H9 (cell line): ENCODE results near the gene SYT7. TPM values are rescaled to one million over a fixed set of nuclear protein-coding genes. Genes with fewer than 3 reads are reported as not detected.

Source experiments
- DNase-seq: peaks from one replicate; pipeline ENCODE4 v3.0.0-alpha.2; 2017
- H2AFZ ChIP-seq: one replicate; pipeline ENCODE4 v1.6.1; 2013; ENCODE audit warnings: mild to moderate bottlenecking, low read length, control low read depth, moderate library complexity
- H2AK5ac ChIP-seq: 2 replicates; pipeline ENCODE4 v1.6.1; 2013; ENCODE audit warnings: low read length, control low read depth, mixed read lengths; ENCODE audit not compliant: insufficient read length
- H2BK120ac ChIP-seq: one replicate; pipeline ENCODE4 v1.6.1; 2013; ENCODE audit warnings: low read depth, mild to moderate bottlenecking, low read length, control low read depth, inconsistent platforms; ENCODE audit not compliant: poor library complexity, severe bottlenecking
- H2BK12ac ChIP-seq: 2 replicates; pipeline ENCODE4 v1.6.1; 2013; ENCODE audit warnings: low read length, control low read depth, mixed read lengths, low read depth; ENCODE audit not compliant: insufficient read length
- H2BK15ac ChIP-seq: 2 replicates; pipeline ENCODE4 v1.6.1; 2013; ENCODE audit warnings: low read depth, low read length, control low read depth
- H2BK20ac ChIP-seq: one replicate; pipeline ENCODE4 v1.6.1; 2013; ENCODE audit warnings: low read depth, mild to moderate bottlenecking, low read length, control low read depth, inconsistent platforms; ENCODE audit not compliant: poor library complexity, severe bottlenecking
- H2BK5ac ChIP-seq: 2 replicates; pipeline ENCODE4 v1.6.1; 2013; ENCODE audit warnings: low read length, control low read depth, mixed read lengths; ENCODE audit not compliant: insufficient read length
- H3K14ac ChIP-seq: 2 replicates; pipeline ENCODE4 v1.6.1; 2013; ENCODE audit warnings: low read length, control low read depth; ENCODE audit not compliant: insufficient read depth
- H3K18ac ChIP-seq: 2 replicates; pipeline ENCODE4 v1.6.1; 2013; ENCODE audit warnings: low read depth, mild to moderate bottlenecking, mixed read lengths, low read length, control low read depth; ENCODE audit not compliant: insufficient read length
- H3K23ac ChIP-seq: 2 replicates; pipeline ENCODE4 v1.6.1; 2013; ENCODE audit warnings: low read length, control low read depth, mixed read lengths, low read depth; ENCODE audit not compliant: insufficient read length
- H3K23me2 ChIP-seq: 2 replicates; pipeline ENCODE4 v1.6.1; 2013; ENCODE audit warnings: low read depth, mild to moderate bottlenecking, mixed read lengths, low read length, control low read depth; ENCODE audit not compliant: insufficient read length, poor library complexity, severe bottlenecking
- H3K27ac ChIP-seq: 2 replicates; pipeline ENCODE4 v1.5.1; 2013; ENCODE audit warnings: low read length, control low read depth, mixed read lengths, low read depth; ENCODE audit not compliant: insufficient read length
- H3K27me3 ChIP-seq: 2 replicates; pipeline ENCODE4 v1.6.1; 2013; ENCODE audit warnings: low read length, control low read depth, inconsistent platforms; ENCODE audit not compliant: insufficient read depth
- H3K4ac ChIP-seq: 2 replicates; pipeline ENCODE4 v1.6.1; 2013; ENCODE audit warnings: low read depth, mild to moderate bottlenecking, control low read depth, inconsistent platforms, low read length, moderate library complexity
- H3K4me1 ChIP-seq: 2 replicates; pipeline ENCODE4 v1.6.1; 2013; ENCODE audit warnings: low read length, control low read depth, inconsistent platforms; ENCODE audit not compliant: insufficient read depth
- H3K4me2 ChIP-seq: 2 replicates; pipeline ENCODE4 v1.6.1; 2013; ENCODE audit warnings: low read length, control low read depth, mixed read lengths; ENCODE audit not compliant: insufficient read length, insufficient read depth
- H3K56ac ChIP-seq: 2 replicates; pipeline ENCODE4 v1.6.1; 2013; ENCODE audit warnings: low read depth, mild to moderate bottlenecking, mixed read lengths, low read length, control low read depth; ENCODE audit not compliant: insufficient read length
- H3K79me1 ChIP-seq: 2 replicates; pipeline ENCODE4 v1.6.1; 2013; ENCODE audit warnings: low read depth, mild to moderate bottlenecking, moderate library complexity, low read length, control low read depth, inconsistent platforms; ENCODE audit not compliant: insufficient read depth, poor library complexity, severe bottlenecking
- H3K79me2 ChIP-seq: 2 replicates; pipeline ENCODE4 v1.6.1; 2013; ENCODE audit warnings: low read length, control low read depth, inconsistent platforms; ENCODE audit not compliant: insufficient read depth
- H3K9ac ChIP-seq: 2 replicates; pipeline ENCODE4 v1.6.1; 2013; ENCODE audit warnings: low read length, control low read depth, mixed read lengths; ENCODE audit not compliant: insufficient read length; ENCODE audit errors: extremely low read depth
- H3K9me3 ChIP-seq: one replicate; pipeline ENCODE4 v1.6.1; 2013; ENCODE audit warnings: low read depth, low read length, inconsistent platforms; ENCODE audit not compliant: control insufficient read depth
- H3T11ph ChIP-seq: one replicate; pipeline ENCODE4 v1.6.1; 2013; ENCODE audit warnings: mild to moderate bottlenecking, low read length, control low read depth, inconsistent platforms
- H4K20me1 ChIP-seq: one replicate; pipeline ENCODE4 v1.6.1; 2013; ENCODE audit not compliant: control insufficient read depth, insufficient read length, insufficient read depth
- H4K5ac ChIP-seq: 2 replicates; pipeline ENCODE4 v1.6.1; 2013; ENCODE audit warnings: low read depth, mild to moderate bottlenecking, mixed read lengths, low read length, control low read depth; ENCODE audit not compliant: insufficient read length
- H4K8ac ChIP-seq: replicated peaks from 2 replicates; pipeline ENCODE4 v1.6.1; 2013; ENCODE audit warnings: low read length, control low read depth, mixed read lengths, low read depth; ENCODE audit not compliant: insufficient read length
- H4K91ac ChIP-seq: 2 replicates; pipeline ENCODE4 v1.6.1; 2013; ENCODE audit warnings: low read depth, mild to moderate bottlenecking, moderate library complexity, mixed read lengths, low read length, control low read depth; ENCODE audit not compliant: insufficient read length
- H3K27ac Mint-ChIP-seq, 3 experiments: 2 replicates in 2 of 3; 3 replicates in 1 of 3; pipeline ENCODE4 v1.8.0; 2020 to 2021; ENCODE audit warnings: mixed read lengths in 3 of 3, mild to moderate bottlenecking in 1 of 3, moderate library complexity in 1 of 3
- H3K27me3 Mint-ChIP-seq: 2 replicates; pipeline ENCODE4 v1.8.0; 2021; ENCODE audit warnings: low read depth, mild to moderate bottlenecking, moderate library complexity, mixed read lengths
- H3K36me3 Mint-ChIP-seq, 3 experiments: 2 replicates in 2 of 3; 3 replicates in 1 of 3; pipeline ENCODE4 v1.8.0; 2020 to 2021; ENCODE audit warnings: low read depth in 3 of 3, mixed read lengths in 3 of 3; ENCODE audit not compliant: insufficient read depth in 1 of 3
- H3K4me1 Mint-ChIP-seq, 2 experiments: 2 replicates each; pipeline ENCODE4 v1.8.0; 2020; ENCODE audit warnings: mixed read lengths in 2 of 2
- H3K4me3 Mint-ChIP-seq, 2 experiments: 2 replicates in 1 of 2; 3 replicates in 1 of 2; pipeline ENCODE4 v1.8.0; 2020 to 2021; ENCODE audit warnings: mild to moderate bottlenecking in 2 of 2, mixed read lengths in 2 of 2, moderate library complexity in 1 of 2
- H3K9me3 Mint-ChIP-seq, 2 experiments: 2 replicates in 1 of 2; 3 replicates in 1 of 2; pipeline ENCODE4 v1.8.0; 2020; ENCODE audit warnings: mild to moderate bottlenecking in 2 of 2, mixed read lengths in 2 of 2, moderate library complexity in 1 of 2
- WGBS: extraction: QIAGEN DNeasy Blood & Tissue Kit; methylation state at CpG from one replicate; pipeline ENCODE4 v1.1.7; 2013; ENCODE audit warnings: missing lambda C conversion rate, low lambda C conversion rate, mixed read lengths; ENCODE audit not compliant: insufficient read length; ENCODE audit errors: extremely low coverage; 5-methylcytosine and 5-hydroxymethylcytosine counted together
- total RNA-seq: library from RNA; stranded (reverse); gene quantifications from 2 replicates; pipeline ENCODE4 v1.2.1, GENCODE V29; 2021
- TF ChIP-seq, protein P1 (sequence below): fragments of 200-600 bp; sonication (generic); conservative IDR thresholded peaks from 3 replicates; pipeline ENCODE4 v1.8.0; 2021; ENCODE audit warnings: antibody characterized with exemption, mild to moderate bottlenecking

The SYT7 gene
- total RNA-seq, 1 experiment from 2014 or later, result 8.8 TPM

DNA sequence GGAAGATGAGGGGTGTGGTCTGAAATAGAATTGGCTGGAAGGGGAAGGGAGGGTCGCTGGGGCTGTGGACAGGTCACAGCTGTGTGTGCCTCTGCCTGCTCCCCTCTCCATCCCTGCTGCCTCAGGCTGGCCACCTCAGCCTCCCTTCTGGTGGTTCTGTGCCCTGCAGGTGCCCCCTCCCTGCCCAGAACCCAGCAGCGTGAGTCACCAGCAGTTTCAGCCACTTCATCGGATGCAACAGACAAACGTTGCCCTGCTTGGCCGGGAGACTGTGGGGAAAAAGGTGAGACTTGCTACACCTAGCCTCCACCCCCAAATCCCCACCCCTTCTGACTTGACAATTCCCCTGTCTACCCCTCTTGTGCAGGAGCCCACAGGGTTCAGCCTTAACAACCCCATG, 94.1 kb downstream of the SYT7 start:
- no peak overlapping the region for H2BK5ac ChIP-seq
- H3K23me2 ChIP-seq, result no peaks in the 10 kb centered on the region
- no peak overlapping the region for H3K14ac ChIP-seq
- H3K4me1 ChIP-seq, result peaks cover 3% of the 10 kb centered on the region; the same call in 1 of the 2 replicates
- no peak overlapping the region for H3K9ac ChIP-seq
- no peak overlapping the region for H2AFZ ChIP-seq
- no peak overlapping the region for H2AK5ac ChIP-seq
- no peak overlapping the region for H3K4ac ChIP-seq
- H3K9me3 Mint-ChIP-seq, result no peaks in the 10 kb centered on the region; a peak in 1 of 5 replicates
- H2BK12ac ChIP-seq, result no peak overlapping the region
- H3K79me1 ChIP-seq, result no peaks in the 10 kb centered on the region
- no peaks in the 10 kb centered on the region for H3K27me3 ChIP-seq
- no peak overlapping the region for H2BK20ac ChIP-seq
- no peak for DNase-seq
- no peak overlapping the region for H3K23ac ChIP-seq
- H2BK15ac ChIP-seq, result no peak overlapping the region
- no peaks in the 10 kb centered on the region for H3K79me2 ChIP-seq
- H3K4me2 ChIP-seq, result no peak overlapping the region
- no peak overlapping the region for H3K4me3 Mint-ChIP-seq
- H3K27ac ChIP-seq, result no peak overlapping the region
- peaks cover 32% of the 10 kb centered on the region for H3K27me3 Mint-ChIP-seq
- H2BK120ac ChIP-seq, result no peak overlapping the region
- no peak overlapping the region for H4K91ac ChIP-seq
- H3T11ph ChIP-seq, result no peak overlapping the region
- H4K8ac ChIP-seq, result no peak overlapping the region
- no peak overlapping the region for H3K27ac Mint-ChIP-seq
- WGBS, result no CpG with 5 or more reads among the region's 5 CpGs
- H4K20me1 ChIP-seq, result peaks cover 4% of the 10 kb centered on the region
- H3K18ac ChIP-seq, result no peak overlapping the region
- peaks cover 31 to 48% of the 10 kb centered on the region in 2 experiments for H3K4me1 Mint-ChIP-seq
- TF ChIP-seq, protein P1, sequence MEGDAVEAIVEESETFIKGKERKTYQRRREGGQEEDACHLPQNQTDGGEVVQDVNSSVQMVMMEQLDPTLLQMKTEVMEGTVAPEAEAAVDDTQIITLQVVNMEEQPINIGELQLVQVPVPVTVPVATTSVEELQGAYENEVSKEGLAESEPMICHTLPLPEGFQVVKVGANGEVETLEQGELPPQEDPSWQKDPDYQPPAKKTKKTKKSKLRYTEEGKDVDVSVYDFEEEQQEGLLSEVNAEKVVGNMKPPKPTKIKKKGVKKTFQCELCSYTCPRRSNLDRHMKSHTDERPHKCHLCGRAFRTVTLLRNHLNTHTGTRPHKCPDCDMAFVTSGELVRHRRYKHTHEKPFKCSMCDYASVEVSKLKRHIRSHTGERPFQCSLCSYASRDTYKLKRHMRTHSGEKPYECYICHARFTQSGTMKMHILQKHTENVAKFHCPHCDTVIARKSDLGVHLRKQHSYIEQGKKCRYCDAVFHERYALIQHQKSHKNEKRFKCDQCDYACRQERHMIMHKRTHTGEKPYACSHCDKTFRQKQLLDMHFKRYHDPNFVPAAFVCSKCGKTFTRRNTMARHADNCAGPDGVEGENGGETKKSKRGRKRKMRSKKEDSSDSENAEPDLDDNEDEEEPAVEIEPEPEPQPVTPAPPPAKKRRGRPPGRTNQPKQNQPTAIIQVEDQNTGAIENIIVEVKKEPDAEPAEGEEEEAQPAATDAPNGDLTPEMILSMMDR, result no peak
- no peak overlapping the region for H4K5ac ChIP-seq
- H3K9me3 ChIP-seq, result no peaks in the 10 kb centered on the region
- peaks cover 3 to 5% (median 4%) of the 10 kb centered on the region in 3 experiments; a peak in 5 of 7 replicates for H3K36me3 Mint-ChIP-seq
- no peak overlapping the region for H3K56ac ChIP-seq
